Fibroblast of lung (primary cell): ENCODE results near the gene ACADS. TPM values are rescaled to one million over a fixed set of nuclear protein-coding genes. Genes with fewer than 3 reads are reported as not detected.

Experiments used
- DNase-seq, 2 donors: peaks; one replicate each; pipeline versions ENCODE4 v3.0.0 to v3.0.0-alpha.2; 2010; ENCODE audit warnings: low read depth in 2 of 2
- H2AFZ ChIP-seq: 2 replicates; pipeline ENCODE4 v1.5.1; 2012; ENCODE audit warnings: low read length, control low read depth, inconsistent platforms
- H3K27ac ChIP-seq: 2 replicates; pipeline ENCODE4 v1.5.1; 2011; ENCODE audit warnings: low read length, control low read depth; ENCODE audit not compliant: insufficient read depth
- H3K27me3 ChIP-seq: 2 replicates; pipeline ENCODE4 v1.5.1; 2011; ENCODE audit warnings: mild to moderate bottlenecking, low read length; ENCODE audit not compliant: control insufficient read depth, insufficient read depth
- H3K36me3 ChIP-seq: 2 replicates; pipeline ENCODE4 v1.5.1; 2011; ENCODE audit warnings: low read length; ENCODE audit not compliant: control insufficient read depth, insufficient read depth
- H3K4me1 ChIP-seq: 2 replicates; pipeline ENCODE4 v1.5.1; 2011; ENCODE audit warnings: low read length; ENCODE audit not compliant: control insufficient read depth, insufficient read depth; ENCODE audit errors: extremely low read depth
- H3K4me2 ChIP-seq: 2 replicates; pipeline ENCODE4 v1.5.1; 2011; ENCODE audit warnings: low read length, control low read depth; ENCODE audit not compliant: insufficient read depth; ENCODE audit errors: extremely low read depth
- H3K4me3 ChIP-seq, 4 experiments: fragments of 200-600 bp in 1 of 4; sonication (generic) in 1 of 4; replicated peaks in 1 of 4; 2 replicates each; pipeline ENCODE4 v1.5.1; 2011 to 2016; ENCODE audit warnings: low read length in 4 of 4, low read depth in 3 of 4, mild to moderate bottlenecking in 3 of 4, control low read depth in 2 of 4, inconsistent platforms in 1 of 4, mixed read lengths in 1 of 4; ENCODE audit not compliant: insufficient read depth in 1 of 4; ENCODE audit errors: control extremely low read depth in 1 of 4
- H3K79me2 ChIP-seq: 2 replicates; pipeline ENCODE4 v1.5.1; 2012; ENCODE audit warnings: mild to moderate bottlenecking, low read length, inconsistent platforms; ENCODE audit not compliant: control insufficient read depth, insufficient read depth
- H3K9ac ChIP-seq: 2 replicates; pipeline ENCODE4 v1.5.1; 2011; ENCODE audit warnings: mild to moderate bottlenecking, low read length, control low read depth; ENCODE audit not compliant: insufficient read depth
- H3K9me3 ChIP-seq: 2 replicates; pipeline ENCODE4 v1.5.1; 2012; ENCODE audit warnings: low read depth, low read length; ENCODE audit not compliant: control insufficient read depth, insufficient read depth
- H4K20me1 ChIP-seq: 2 replicates; pipeline ENCODE4 v1.5.1; 2011; ENCODE audit warnings: low read length; ENCODE audit not compliant: control insufficient read depth, insufficient read depth; ENCODE audit errors: extremely low read depth
- CTCF ChIP-seq, 2 donors: IDR thresholded peaks in 1 of 2; conservative IDR thresholded peaks in 1 of 2; 1 replicate in 1 of 2; 2 replicates in 1 of 2; pipeline ENCODE4 v1.5.1; 2011 to 2012; ENCODE audit warnings: low read length in 2 of 2, control low read depth in 1 of 2, inconsistent platforms in 1 of 2, low read depth in 1 of 2, mild to moderate bottlenecking in 1 of 2
- EZH2 ChIP-seq: IDR thresholded peaks from 2 replicates; pipeline ENCODE4 v1.5.1; 2012; ENCODE audit warnings: low read length, control low read depth, mild to moderate bottlenecking; ENCODE audit errors: missing control alignments
- polyA plus RNA-seq, 2 donors: library from polyadenylated mRNA; depleted of rRNA in 1 of 2; stranded (reverse) in 1 of 2; unstranded in 1 of 2; fragments of >200 nt; gene quantifications; 2 replicates each; pipeline ENCODE4 v1.2.1, GENCODE V29; 2011 to 2012; ENCODE audit warnings: missing spikeins in 1 of 2
- total RNA-seq: library from RNA; depleted of rRNA; stranded (reverse); fragments of >200 nt; gene quantifications from 2 replicates; pipeline ENCODE4 v1.2.1, GENCODE V29; 2014

The ACADS gene
- total and polyA plus RNA-seq, 2 donors (not counting 1 experiment from before 2014, with no cell fraction given) = 4.5 to 15.9 TPM

- Histone ChIP-seq H3K27me3 (no peaks in the 10 kb centered on the region), H3K4me3 (no peak overlapping the region), H3K9me3 (no peaks in the 10 kb centered on the region), H4K20me1 (no peaks in the 10 kb centered on the region), H3K79me2 (no peaks in the 10 kb centered on the region), H3K4me2 (no peak overlapping the region), H3K9ac (no peak overlapping the region), H2AFZ (no peak overlapping the region), H3K36me3 (no peaks in the 10 kb centered on the region), H3K27ac (no peak overlapping the region), H3K4me1 (no peaks in the 10 kb centered on the region)
- TF ChIP-seq CTCF (conservative IDR thresholded peaks at IDR 0.05 in 1 of 2, IDR thresholded peaks at IDR 0.05 in 1 of 2; ENCODE audit: low read depth in 1 of 2, low read length in 2 of 2) (peak in 1 of 2 donors; percentile 4), EZH2 (no peak)
- no peak for DNase-seq
Observed at GRCh38 chr12:120775862-120776552, 50.4 kb downstream of the ACADS start.

- DNase-seq = peak; percentile 46 to 73
- Histone ChIP-seq H3K4me2 (no peak overlapping the region), H3K27me3 (no peaks in the 10 kb centered on the region), H3K27ac (no peak overlapping the region), H3K79me2 (no peaks in the 10 kb centered on the region), H3K9me3 (no peaks in the 10 kb centered on the region), H3K9ac (no peak overlapping the region), H2AFZ (no peak overlapping the region), H4K20me1 (no peaks in the 10 kb centered on the region), H3K36me3 (no peaks in the 10 kb centered on the region), H3K4me3 (no peak overlapping the region), H3K4me1 (peaks cover 2% of the 10 kb centered on the region)
- TF ChIP-seq EZH2 = no peak
- TF ChIP-seq CTCF (conservative IDR thresholded peaks at IDR 0.05 in 1 of 2, IDR thresholded peaks at IDR 0.05 in 1 of 2; ENCODE audit: low read depth in 1 of 2, low read length in 2 of 2) = no peak
Observed at GRCh38 chr12:120783197-120783596, 57.6 kb downstream of the ACADS start.

GRCh38 chr12:120784804-120785203 lies 59.2 kb downstream of the ACADS start:
- H3K36me3 ChIP-seq = no peaks in the 10 kb centered on the region
- no peak overlapping the region for H3K4me3 ChIP-seq
- no peak overlapping the region for H2AFZ ChIP-seq
- no peaks in the 10 kb centered on the region for H4K20me1 ChIP-seq
- H3K27me3 ChIP-seq = no peaks in the 10 kb centered on the region
- no peak overlapping the region for H3K4me2 ChIP-seq
- no peaks in the 10 kb centered on the region for H3K79me2 ChIP-seq
- no peak overlapping the region for H3K9ac ChIP-seq
- H3K4me1 ChIP-seq = peaks cover 2% of the 10 kb centered on the region
- no peak for TF ChIP-seq CTCF (conservative IDR thresholded peaks at IDR 0.05 in 1 of 2, IDR thresholded peaks at IDR 0.05 in 1 of 2; ENCODE audit: low read depth in 1 of 2, low read length in 2 of 2)
- TF ChIP-seq EZH2 = no peak
- no peak overlapping the region for H3K27ac ChIP-seq
- no peak for DNase-seq
- no peaks in the 10 kb centered on the region for H3K9me3 ChIP-seq
